GM18868 (cell line): ENCODE measurements around the gene P2RY8.
"Not testable (repeated sequence)": the region's sequence is repeated elsewhere in the genome, so short reads cannot be mapped to it uniquely, and the experiment has no call there.

Experiments
- ATAC-seq: cut with Tn5 transposase; IDR thresholded peaks from one replicate; pipeline ENCODE4 v1.9.1; 2021; ENCODE audit warnings: mild to moderate bottlenecking, moderate library complexity; ENCODE audit not compliant: unreplicated experiment

The P2RY8 gene

DNA sequence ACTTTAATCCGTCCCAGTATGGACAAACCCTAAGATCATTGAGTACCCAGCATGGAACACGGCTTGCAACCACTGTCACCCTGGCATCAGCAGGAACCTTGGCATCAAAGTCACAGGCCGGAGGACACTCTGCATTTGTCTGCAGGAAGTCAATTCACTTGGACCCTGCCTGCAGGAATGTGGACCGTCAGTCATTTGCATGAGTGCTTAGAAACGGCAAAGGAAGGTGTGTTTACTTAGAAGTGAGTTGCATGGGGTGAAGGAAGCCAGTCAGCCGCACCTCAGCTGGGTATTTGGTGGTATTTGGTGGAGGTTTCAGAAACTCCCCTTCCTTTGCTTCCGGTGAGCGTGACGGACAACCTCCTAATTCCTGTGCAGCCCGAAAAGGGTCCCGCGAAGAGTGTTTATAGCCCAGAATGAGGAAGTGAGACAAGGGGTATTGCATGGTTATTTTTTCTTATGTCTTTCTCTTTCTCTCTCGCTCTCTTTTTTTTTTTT lies 15.5 kb downstream of the P2RY8 start:
- ATAC-seq, result peak; percentile 85

DNA sequence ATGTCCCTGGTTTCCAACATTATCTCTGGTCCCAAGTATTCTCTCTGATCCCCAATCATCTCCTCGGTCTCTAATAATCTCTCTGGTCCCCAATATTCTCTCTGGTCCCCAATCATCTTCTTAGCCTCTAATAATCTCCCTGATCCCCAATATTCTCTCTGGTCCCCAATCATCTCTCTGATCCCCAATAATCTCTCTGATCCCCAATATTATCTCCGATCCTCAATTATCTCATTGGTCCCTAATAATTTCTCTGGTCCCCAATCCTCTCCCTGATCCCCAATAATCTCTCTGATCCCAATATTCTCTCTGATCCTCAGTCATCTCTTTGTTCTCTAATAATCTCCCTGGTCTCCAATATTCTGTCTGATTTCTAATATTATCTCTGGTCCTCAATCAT lies 16.6 kb downstream of the P2RY8 start:
- no peak for ATAC-seq

DNA sequence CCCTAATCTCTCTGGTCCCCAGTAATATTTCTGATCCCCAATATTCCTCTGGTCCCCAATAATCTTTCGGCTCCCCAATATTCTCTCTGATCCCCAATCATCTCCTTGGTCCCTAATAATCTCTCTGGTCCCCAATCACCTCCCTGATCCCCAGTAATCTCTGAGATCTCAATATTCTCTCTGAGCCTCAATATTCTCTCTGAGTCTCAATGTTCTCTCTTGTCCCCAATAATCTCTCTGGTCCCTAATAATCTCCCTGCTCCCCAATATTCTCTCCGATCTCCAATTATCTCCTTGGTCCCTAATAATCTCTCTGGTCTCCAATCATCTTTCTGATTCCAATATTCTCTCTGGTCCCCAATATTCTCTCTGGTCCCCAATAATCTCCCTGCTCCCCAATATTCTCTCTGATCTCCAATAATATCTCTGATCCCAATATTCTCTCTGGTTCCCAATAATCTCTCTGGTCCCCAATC lies 17.9 kb downstream of the P2RY8 start:
- ATAC-seq, result no peak

GRCh38 chrX:1518512-1518911 lies 18.5 kb downstream of the P2RY8 start:
- ATAC-seq, result no peak

DNA sequence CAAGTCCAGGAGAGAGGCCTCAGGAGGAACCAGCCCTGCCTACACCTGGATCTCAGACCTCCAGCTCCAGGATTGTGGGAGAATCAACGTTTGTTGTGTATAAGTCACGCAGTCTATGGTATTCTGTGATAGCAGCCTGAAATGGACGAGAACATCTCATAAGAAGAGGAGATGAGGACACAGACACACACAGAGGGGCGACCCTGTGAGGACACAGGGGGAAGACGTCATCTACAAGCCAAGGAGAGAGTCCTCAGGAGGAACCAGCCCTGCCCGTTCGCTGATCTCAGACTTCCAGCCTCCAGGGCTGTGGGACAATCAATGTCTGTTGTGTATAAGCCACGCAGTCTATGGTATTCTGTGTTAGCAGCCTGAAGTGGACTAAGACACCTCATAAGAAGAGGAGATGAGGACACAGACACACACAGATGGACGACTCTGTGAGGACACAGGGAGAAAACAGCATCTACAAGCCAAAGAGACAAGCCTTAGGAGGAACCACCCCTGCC lies 20.3 kb downstream of the P2RY8 start:
- ATAC-seq, result no peak

DNA sequence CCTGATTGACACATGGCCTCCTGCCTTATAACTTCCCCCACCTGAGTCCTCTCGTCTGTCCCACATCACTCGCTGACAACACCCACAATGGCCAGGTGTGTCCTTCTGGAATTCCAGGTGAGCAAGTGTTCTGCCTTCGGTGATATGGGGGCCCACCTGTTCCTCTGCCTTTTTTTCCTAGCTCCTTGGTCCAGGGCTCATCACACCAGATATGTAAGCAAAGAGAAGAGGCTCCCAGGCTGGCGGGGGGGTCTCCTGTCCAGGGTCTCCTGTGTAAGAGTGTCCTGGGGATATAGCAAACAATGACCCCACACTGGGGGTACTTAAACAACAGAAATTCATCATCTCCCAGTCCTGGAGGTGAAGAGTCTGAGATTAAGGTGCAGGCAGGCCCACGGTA lies 25.2 kb downstream of the P2RY8 start:
- ATAC-seq, result no peak

DNA sequence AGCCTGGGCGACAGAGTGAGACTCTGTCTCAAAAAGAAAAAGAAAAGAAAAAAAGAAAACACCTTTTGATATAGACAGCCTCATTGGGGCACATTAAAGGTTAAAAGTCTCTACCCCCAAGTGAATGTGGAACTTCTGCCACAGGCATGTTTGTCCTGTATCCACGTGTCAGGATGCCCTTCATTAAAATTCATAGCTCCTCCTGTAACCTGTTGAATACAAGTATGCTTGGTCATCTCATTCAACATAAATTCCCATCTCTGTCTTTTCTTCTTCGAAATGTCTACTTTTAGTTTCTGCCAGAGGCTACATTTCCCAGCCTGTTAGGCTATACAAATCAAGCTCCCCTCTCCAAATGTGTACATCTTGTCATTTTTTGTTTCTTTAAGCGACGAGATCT lies 25.8 kb downstream of the P2RY8 start:
- no peak for ATAC-seq

GRCh38 chrX:1507511-1508463 lies 29.2 kb downstream of the P2RY8 start:
- ATAC-seq, result peak; percentile 62

DNA sequence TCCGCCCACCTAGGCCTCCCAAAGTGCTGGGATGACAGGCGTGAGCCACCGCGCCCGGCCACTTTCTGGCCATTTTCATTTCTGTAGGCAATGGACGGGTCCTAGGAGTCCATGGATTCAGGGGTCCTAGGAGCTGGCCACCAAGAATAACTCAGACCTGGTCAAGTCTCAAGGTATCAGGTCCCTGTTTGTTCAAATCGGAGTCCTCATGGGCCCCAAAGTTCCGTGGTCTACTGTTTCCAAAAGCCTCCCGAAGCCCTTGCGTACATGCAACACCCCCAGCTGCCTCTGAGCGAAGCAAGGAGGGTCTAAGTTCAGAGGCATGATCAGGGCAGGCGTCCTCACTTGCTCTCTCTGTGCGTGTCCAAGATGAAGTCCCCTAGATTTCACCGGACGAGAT lies 30.1 kb downstream of the P2RY8 start:
- ATAC-seq, result no peak

- ATAC-seq, result no peak
These were observed 34.1 kb downstream of the P2RY8 start for GRCh38 chrX:1502853-1503252.

- peak; percentile 64 for ATAC-seq
These were observed 34.7 kb downstream of the P2RY8 start for GRCh38 chrX:1502241-1502640.

DNA sequence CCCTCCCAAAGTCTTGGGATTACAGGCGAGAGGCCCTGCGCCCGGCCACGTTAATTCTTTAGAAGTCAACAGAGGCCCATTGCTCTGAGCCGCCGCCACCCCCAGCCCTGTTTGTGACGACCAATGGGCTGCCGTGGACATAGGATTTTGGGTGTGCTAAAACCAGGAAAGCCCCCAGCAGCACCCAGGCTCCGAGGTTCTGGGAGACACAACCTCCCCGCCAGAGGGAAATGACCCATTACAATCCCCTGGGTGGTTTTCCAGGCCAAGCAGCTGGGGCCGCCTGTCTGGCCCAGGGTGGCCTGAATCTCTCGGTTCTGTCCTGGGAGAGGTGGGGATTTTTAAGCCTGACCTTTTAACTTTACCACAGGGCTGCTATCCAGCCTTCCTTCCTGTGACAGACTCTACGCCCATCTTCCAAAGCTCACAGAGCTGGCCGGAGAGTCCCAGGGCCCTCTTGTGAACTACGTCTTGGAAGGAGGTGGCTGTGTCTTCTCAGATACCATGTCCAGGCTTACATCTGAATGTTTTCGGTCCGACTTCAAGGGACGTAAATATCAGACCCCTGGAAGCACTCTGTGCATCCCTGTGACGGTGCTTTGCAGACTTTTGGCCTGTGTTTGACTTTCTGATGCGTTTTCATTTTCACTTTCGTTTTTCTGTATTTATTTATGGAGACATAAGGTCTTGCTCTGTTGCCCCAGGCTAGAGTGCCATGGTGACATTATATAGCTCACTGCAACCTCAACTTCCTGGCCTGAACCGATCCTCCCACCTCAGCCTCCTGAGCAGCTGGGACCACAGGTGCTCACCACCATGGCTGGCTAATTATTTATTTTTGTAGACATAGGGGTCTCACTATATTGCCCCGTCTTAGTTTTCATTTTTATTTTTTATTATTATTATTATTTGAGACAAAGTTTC lies 36.0 kb downstream of the P2RY8 start:
- ATAC-seq, result peak; percentile 63

DNA sequence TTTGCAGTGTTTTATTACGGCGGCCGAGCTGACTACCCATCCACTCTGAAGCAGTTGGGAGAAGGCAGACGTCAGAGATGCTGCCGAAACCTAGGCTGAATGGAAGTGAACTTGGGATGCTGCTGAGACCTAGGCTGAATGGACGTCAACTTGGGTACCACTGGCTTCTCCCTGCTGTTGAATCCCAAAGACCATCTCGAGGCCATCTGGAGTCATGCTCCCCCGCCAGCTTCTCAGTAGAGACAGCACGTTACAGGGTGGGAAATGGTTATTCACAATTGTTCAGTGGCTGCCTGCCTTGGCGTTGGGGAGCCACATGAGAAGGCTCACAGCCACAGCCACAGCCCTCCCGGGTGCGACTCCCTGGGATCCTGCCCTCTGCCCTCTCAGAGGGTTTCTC lies 40.9 kb downstream of the P2RY8 start:
- ATAC-seq, result no peak

- peak; percentile 68 for ATAC-seq
These were observed 43.0 kb downstream of the P2RY8 start for GRCh38 chrX:1493877-1494510.

- no peak for ATAC-seq
These were observed 43.6 kb downstream of the P2RY8 start for GRCh38 chrX:1493412-1493811.

GRCh38 chrX:1492421-1493012 lies 44.5 kb downstream of the P2RY8 start:
- ATAC-seq, result no peak

DNA sequence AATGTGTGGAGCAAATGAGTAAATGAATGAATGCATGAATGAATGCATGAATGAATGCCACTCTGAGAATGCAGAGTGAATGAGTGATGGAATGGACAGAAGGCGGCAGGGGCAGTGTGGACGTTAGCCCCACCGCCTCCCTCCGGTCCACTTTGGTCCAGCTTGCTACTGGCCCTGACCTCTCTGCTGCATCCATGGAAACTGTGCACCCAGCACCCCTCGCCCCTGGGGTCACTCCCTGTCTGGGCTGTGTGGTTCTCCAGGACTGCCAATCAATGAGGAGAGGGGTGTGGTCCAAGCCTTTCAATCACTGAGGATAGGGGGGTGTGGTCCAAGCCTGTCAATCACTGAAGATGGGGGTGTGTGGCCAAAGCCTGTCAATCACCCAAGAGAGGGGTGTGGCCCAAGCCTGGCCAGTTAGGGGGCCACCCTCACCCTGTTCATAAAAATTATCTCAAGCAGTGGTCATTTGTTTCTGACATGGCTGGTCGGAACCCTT lies 45.1 kb downstream of the P2RY8 start:
- peak; percentile 74 for ATAC-seq

DNA sequence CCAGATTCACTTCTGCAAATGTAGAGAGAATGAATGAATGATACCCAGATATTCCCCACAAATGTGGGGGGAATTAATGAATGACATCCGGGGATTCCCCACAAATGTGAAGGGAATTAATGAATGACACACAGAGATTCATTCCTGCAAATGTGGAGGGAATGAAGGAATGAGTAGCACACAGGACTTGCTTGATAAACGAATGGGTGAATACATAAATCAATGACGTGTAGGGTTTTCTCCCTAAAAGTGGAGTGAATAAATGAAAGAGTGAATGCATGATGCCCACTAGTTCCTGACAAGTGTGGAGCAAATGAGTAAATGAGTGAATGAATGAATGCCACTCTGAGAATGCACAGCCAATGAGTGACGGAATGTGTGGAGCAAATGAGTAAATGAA lies 45.7 kb downstream of the P2RY8 start:
- ATAC-seq, result not testable (repeated sequence)

- not testable (repeated sequence) for ATAC-seq
These were observed 46.3 kb downstream of the P2RY8 start for GRCh38 chrX:1490723-1491122.

DNA sequence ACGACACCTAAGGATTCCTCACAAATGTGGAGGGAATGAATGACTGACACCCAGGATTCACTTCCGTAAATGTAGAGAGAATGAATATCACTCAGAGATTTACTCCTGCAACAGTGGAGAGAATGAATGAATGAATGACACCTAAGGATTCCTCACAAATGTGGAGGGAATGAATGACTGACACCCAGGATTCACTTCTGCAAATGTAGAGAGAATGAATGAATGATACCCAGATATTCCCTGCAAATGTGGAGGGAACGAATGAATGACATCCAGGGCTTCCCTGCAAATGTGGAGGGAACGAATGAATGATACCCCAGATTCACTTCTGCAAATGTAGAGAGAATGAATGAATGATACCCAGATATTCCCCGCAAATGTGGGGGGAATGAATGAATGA lies 47.6 kb downstream of the P2RY8 start:
- not testable (repeated sequence) for ATAC-seq
